ENCODE measurements around the gene EGFLAM. TPM values are rescaled to one million over a fixed set of nuclear protein-coding genes. Genes with fewer than 3 reads are reported as not detected.

The EGFLAM gene
- total RNA-seq, 1 donor from 2014 or later: 2.1 TPM

GRCh38 chr5:38450627-38451026 lies 192.3 kb downstream of the EGFLAM start:
- DNase-seq: no peak
- intact Hi-C loops (cut with DNase I): no loop called here
- no peak for TF ChIP-seq CTCF (IDR thresholded peaks at IDR 0.05)
- Histone ChIP-seq H3K36me3 (no peaks in the 10 kb centered on the region), H3K4me3 (no peak overlapping the region), H3K4me1 (no peaks in the 10 kb centered on the region), H3K27me3 (peaks cover 5% of the 10 kb centered on the region), H3K9me3 (no peaks in the 10 kb centered on the region), H3K27ac (no peak overlapping the region)
- no peak for ATAC-seq

GRCh38 chr5:38451074-38451725 lies 192.8 kb downstream of the EGFLAM start:
- no peak for DNase-seq
- ATAC-seq: no peak
- peaks cover 5% of the 10 kb centered on the region for H3K27me3 ChIP-seq
- intact Hi-C loops (cut with DNase I): no loop called here
- no peaks in the 10 kb centered on the region for H3K9me3 ChIP-seq
- H3K4me1 ChIP-seq: no peaks in the 10 kb centered on the region
- no peak overlapping the region for H3K4me3 ChIP-seq
- no peak overlapping the region for H3K27ac ChIP-seq
- H3K36me3 ChIP-seq: no peaks in the 10 kb centered on the region
- TF ChIP-seq CTCF (IDR thresholded peaks at IDR 0.05): no peak

GRCh38 chr5:38452201-38452600 lies 193.8 kb downstream of the EGFLAM start:
- Histone ChIP-seq H3K27me3 (peaks cover 1% of the 10 kb centered on the region), H3K27ac (no peak overlapping the region), H3K9me3 (no peaks in the 10 kb centered on the region), H3K36me3 (no peaks in the 10 kb centered on the region), H3K4me1 (no peaks in the 10 kb centered on the region), H3K4me3 (no peak overlapping the region)
- intact Hi-C loops (cut with DNase I): no loop called here
- ATAC-seq: no peak
- TF ChIP-seq CTCF (IDR thresholded peaks at IDR 0.05): no peak
- DNase-seq: no peak

GRCh38 chr5:38453506-38453905 lies 195.1 kb downstream of the EGFLAM start:
- no peak overlapping the region for H3K4me3 ChIP-seq
- DNase-seq: no peak
- no peak for TF ChIP-seq CTCF (IDR thresholded peaks at IDR 0.05)

GRCh38 chr5:38453921-38454320 lies 195.6 kb downstream of the EGFLAM start:
- H3K36me3 ChIP-seq: no peaks in the 10 kb centered on the region
- no peaks in the 10 kb centered on the region for H3K4me1 ChIP-seq
- H3K9me3 ChIP-seq: no peaks in the 10 kb centered on the region
- TF ChIP-seq CTCF (IDR thresholded peaks at IDR 0.05): no peak
- no peak for DNase-seq
- H3K4me3 ChIP-seq: no peak overlapping the region
- H3K27me3 ChIP-seq: no peaks in the 10 kb centered on the region
- intact Hi-C loops (cut with DNase I): no loop called here
- ATAC-seq: no peak
- H3K27ac ChIP-seq: no peak overlapping the region

More at GRCh38 chr5:38453506-38453905, 195.1 kb downstream of the EGFLAM start:
- Histone ChIP-seq H3K27me3 (no peaks in the 10 kb centered on the region), H3K27ac (no peak overlapping the region), H3K4me1 (no peaks in the 10 kb centered on the region), H3K9me3 (no peaks in the 10 kb centered on the region), H3K36me3 (no peaks in the 10 kb centered on the region)
- peak; percentile 75 for ATAC-seq
- intact Hi-C loops (cut with DNase I): no loop called here
